Neural progenitor cell (in vitro differentiated cells): ENCODE results near the gene RALGAPA2. TPM values are rescaled to one million over a fixed set of nuclear protein-coding genes. Genes with fewer than 3 reads are reported as not detected.

Source experiments
- DNase-seq: peaks from one replicate; pipeline ENCODE4 v3.0.0-alpha.2; 2016; ENCODE audit warnings: low spot score
- H2AFZ ChIP-seq: fragments of 200-600 bp; sonication (generic); replicated peaks from 2 replicates; pipeline ENCODE4 v1.6.1; 2016; ENCODE audit warnings: antibody characterized with exemption
- H3F3A ChIP-seq: fragments of 200-600 bp; sonication (generic); 2 replicates; pipeline ENCODE4 v1.6.1; 2016; ENCODE audit warnings: antibody characterized with exemption, low read depth
- H3K27ac ChIP-seq: fragments of 200-600 bp; sonication (generic); 2 replicates; pipeline ENCODE4 v1.5.1; 2016; ENCODE audit warnings: mild to moderate bottlenecking
- H3K27me3 ChIP-seq: fragments of 200-600 bp; sonication (generic); 2 replicates; pipeline ENCODE4 v1.6.1; 2016; ENCODE audit warnings: mild to moderate bottlenecking, moderate library complexity
- H3K36me3 ChIP-seq: fragments of 200-600 bp; sonication (generic); 2 replicates; pipeline ENCODE4 v1.5.1; 2016
- H3K4me1 ChIP-seq: fragments of 200-600 bp; sonication (generic); 2 replicates; pipeline ENCODE4 v1.6.1; 2016; ENCODE audit warnings: mixed run types
- H3K4me2 ChIP-seq: fragments of 200-600 bp; sonication (generic); 2 replicates; pipeline ENCODE4 v1.6.1; 2016
- H3K4me3 ChIP-seq: fragments of 200-600 bp; sonication (generic); 2 replicates; pipeline ENCODE4 v1.5.1; 2016
- H3K79me2 ChIP-seq: fragments of 200-600 bp; sonication (generic); 2 replicates; pipeline ENCODE4 v1.6.1; 2016; ENCODE audit warnings: low read depth
- H3K9ac ChIP-seq: fragments of 200-600 bp; sonication (generic); 2 replicates; pipeline ENCODE4 v1.6.1; 2016
- H3K9me3 ChIP-seq: fragments of 200-600 bp; sonication (generic); 2 replicates; pipeline ENCODE4 v1.5.1; 2016; ENCODE audit warnings: low read depth
- H4K20me1 ChIP-seq: fragments of 200-600 bp; sonication (generic); 2 replicates; pipeline ENCODE4 v1.6.1; 2016; ENCODE audit warnings: low read depth
- H3K27ac Mint-ChIP-seq: 3 replicates; pipeline ENCODE4 v1.8.0; 2021; ENCODE audit warnings: mixed read lengths
- H3K27me3 Mint-ChIP-seq: 2 replicates; pipeline ENCODE4 v1.8.0; 2022; ENCODE audit warnings: low read depth, mild to moderate bottlenecking, inconsistent platforms, moderate library complexity, mixed read lengths; ENCODE audit not compliant: insufficient read depth
- H3K36me3 Mint-ChIP-seq: 3 replicates; pipeline ENCODE4 v1.8.0; 2021; ENCODE audit warnings: mixed read lengths
- H3K4me1 Mint-ChIP-seq: 3 replicates; pipeline ENCODE4 v1.8.0; 2021; ENCODE audit warnings: mixed read lengths
- H3K4me3 Mint-ChIP-seq: 3 replicates; pipeline ENCODE4 v1.8.0; 2021; ENCODE audit warnings: mild to moderate bottlenecking, moderate library complexity, mixed read lengths
- H3K9me3 Mint-ChIP-seq: 3 replicates; pipeline ENCODE4 v1.8.0; 2020; ENCODE audit warnings: mixed read lengths
- CTCF ChIP-seq: fragments of 200-600 bp; sonication (generic); IDR thresholded peaks from 2 replicates; pipeline ENCODE4 v1.5.1; 2017; ENCODE audit warnings: antibody characterized with exemption, mild to moderate bottlenecking
- EZH2 ChIP-seq: fragments of 200-600 bp; sonication (generic); IDR thresholded peaks from 2 replicates; pipeline ENCODE4 v1.6.1; 2017; ENCODE audit warnings: antibody characterized with exemption, mild to moderate bottlenecking, moderate library complexity
- EZH2phosphoT487 ChIP-seq: fragments of 200-600 bp; sonication (generic); IDR thresholded peaks from 2 replicates; pipeline ENCODE4 v1.6.1; 2017; ENCODE audit warnings: antibody characterized with exemption
- total RNA-seq: library from RNA; depleted of rRNA; stranded (reverse); fragments of >200 nt; gene quantifications from 2 replicates; pipeline ENCODE4 v1.2.3, GENCODE V29; 2015; ENCODE audit warnings: low replicate concordance

The RALGAPA2 gene
- total RNA-seq, 1 donor from 2014 or later = 25.9 TPM

DNA sequence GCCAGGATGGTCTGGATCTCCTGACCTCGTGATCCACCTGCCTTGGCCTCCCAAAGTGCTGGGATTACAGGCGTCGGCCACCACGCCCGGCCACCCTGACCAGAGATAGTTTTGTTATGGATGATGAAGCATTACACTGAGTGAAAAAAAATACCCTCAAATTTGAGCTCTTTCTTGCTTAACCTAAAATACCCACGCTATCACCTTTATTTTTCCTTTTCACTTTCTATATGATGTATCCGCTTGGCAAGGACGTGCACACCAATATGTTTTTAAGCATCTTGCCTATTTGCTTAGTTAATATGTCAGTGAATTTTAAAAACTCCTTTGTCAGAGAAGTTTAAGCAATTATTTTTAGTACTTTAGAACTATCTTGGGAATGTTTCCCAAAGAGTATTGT lies 194.2 kb downstream of the RALGAPA2 start:
- Mint-ChIP-seq H3K9me3 (peaks cover 15% of the 10 kb centered on the region), H3K36me3 (peaks cover 54% of the 10 kb centered on the region)
- H3K79me2 ChIP-seq = no peaks in the 10 kb centered on the region

GRCh38 chr20:20517296-20517695 lies 195.1 kb downstream of the RALGAPA2 start:
- Mint-ChIP-seq H3K27me3 (peaks cover 4% of the 10 kb centered on the region), H3K27ac (no peak overlapping the region), H3K4me1 (peaks cover 4% of the 10 kb centered on the region), H3K4me3 (no peak overlapping the region), H3K9me3 (peaks cover 18% of the 10 kb centered on the region), H3K36me3 (peaks cover 63% of the 10 kb centered on the region)
- no peaks in the 10 kb centered on the region for H3K79me2 ChIP-seq
- no peak overlapping the region for H3K4me3 ChIP-seq
- no peak overlapping the region for H2AFZ ChIP-seq
- H3F3A ChIP-seq = no peaks in the 10 kb centered on the region
- H3K27me3 ChIP-seq = no peaks in the 10 kb centered on the region
- TF ChIP-seq EZH2phosphoT487 = no peak
- TF ChIP-seq EZH2 = no peak
- TF ChIP-seq CTCF = no peak
- no peaks in the 10 kb centered on the region for H3K36me3 ChIP-seq
- H3K9me3 ChIP-seq = no peaks in the 10 kb centered on the region
- no peak overlapping the region for H3K27ac ChIP-seq
- no peaks in the 10 kb centered on the region for H3K4me1 ChIP-seq
- no peak overlapping the region for H3K9ac ChIP-seq
- H4K20me1 ChIP-seq = no peaks in the 10 kb centered on the region
- DNase-seq = no peak
- H3K4me2 ChIP-seq = no peak overlapping the region

More for the DNA sequence above, 194.2 kb downstream of the RALGAPA2 start:
- DNase-seq = no peak
- Mint-ChIP-seq H3K4me3 (no peak overlapping the region), H3K4me1 (peaks cover 4% of the 10 kb centered on the region), H3K27ac (no peak overlapping the region), H3K27me3 (peaks cover 4% of the 10 kb centered on the region)
- H3K36me3 ChIP-seq = no peaks in the 10 kb centered on the region
- H3K9ac ChIP-seq = no peak overlapping the region
- no peaks in the 10 kb centered on the region for H4K20me1 ChIP-seq
- no peaks in the 10 kb centered on the region for H3K27me3 ChIP-seq
- no peak overlapping the region for H3K27ac ChIP-seq
- no peak for TF ChIP-seq CTCF
- no peak for TF ChIP-seq EZH2phosphoT487
- no peak for TF ChIP-seq EZH2
- H3K4me2 ChIP-seq = no peak overlapping the region
- H3K4me3 ChIP-seq = no peak overlapping the region
- no peaks in the 10 kb centered on the region for H3K9me3 ChIP-seq
- H2AFZ ChIP-seq = no peak overlapping the region
- H3K4me1 ChIP-seq = no peaks in the 10 kb centered on the region
- H3F3A ChIP-seq = no peaks in the 10 kb centered on the region

- no peaks in the 10 kb centered on the region for H3K27me3 ChIP-seq
- H3K9ac ChIP-seq = no peak overlapping the region
- Mint-ChIP-seq H3K4me1 (peaks cover 4% of the 10 kb centered on the region), H3K27me3 (peaks cover 4% of the 10 kb centered on the region), H3K4me3 (no peak overlapping the region), H3K27ac (no peak overlapping the region), H3K9me3 (peaks cover 18% of the 10 kb centered on the region), H3K36me3 (peaks cover 60% of the 10 kb centered on the region)
- DNase-seq = no peak
- H3K36me3 ChIP-seq = no peaks in the 10 kb centered on the region
- H3K4me3 ChIP-seq = no peak overlapping the region
- no peaks in the 10 kb centered on the region for H3K79me2 ChIP-seq
- no peak overlapping the region for H2AFZ ChIP-seq
- no peaks in the 10 kb centered on the region for H3K4me1 ChIP-seq
- no peak overlapping the region for H3K4me2 ChIP-seq
- H3F3A ChIP-seq = no peaks in the 10 kb centered on the region
- no peak overlapping the region for H3K27ac ChIP-seq
- no peaks in the 10 kb centered on the region for H3K9me3 ChIP-seq
- no peaks in the 10 kb centered on the region for H4K20me1 ChIP-seq
- TF ChIP-seq CTCF (no peak), EZH2phosphoT487 (no peak), EZH2 (no peak)
Observed at GRCh38 chr20:20513720-20514119, 198.7 kb downstream of the RALGAPA2 start.
